ENCODE measurements around the gene ANTXR1. TPM values are rescaled to one million over a fixed set of nuclear protein-coding genes. Genes with fewer than 3 reads are reported as not detected.

ANTXR1 gene
- total RNA-seq, 2 donors from 2014 or later, result 48.3 to 54.5 TPM

GRCh38 chr2:69159986-69160385 is 147.0 kb downstream of the ANTXR1 start:
- peak; percentile 85 for DNase-seq
- Mint-ChIP-seq H3K27me3 (ENCODE audit: insufficient read depth) (no peaks in the 10 kb centered on the region), H3K4me1 (peaks cover 18% of the 10 kb centered on the region), H3K27ac (peak overlapping the region; percentile 47), H3K4me3 (no peak overlapping the region), H3K36me3 (ENCODE audit: low read depth) (peaks cover 6% of the 10 kb centered on the region), H3K9me3 (no peaks in the 10 kb centered on the region)
- TF ChIP-seq, protein P1, sequence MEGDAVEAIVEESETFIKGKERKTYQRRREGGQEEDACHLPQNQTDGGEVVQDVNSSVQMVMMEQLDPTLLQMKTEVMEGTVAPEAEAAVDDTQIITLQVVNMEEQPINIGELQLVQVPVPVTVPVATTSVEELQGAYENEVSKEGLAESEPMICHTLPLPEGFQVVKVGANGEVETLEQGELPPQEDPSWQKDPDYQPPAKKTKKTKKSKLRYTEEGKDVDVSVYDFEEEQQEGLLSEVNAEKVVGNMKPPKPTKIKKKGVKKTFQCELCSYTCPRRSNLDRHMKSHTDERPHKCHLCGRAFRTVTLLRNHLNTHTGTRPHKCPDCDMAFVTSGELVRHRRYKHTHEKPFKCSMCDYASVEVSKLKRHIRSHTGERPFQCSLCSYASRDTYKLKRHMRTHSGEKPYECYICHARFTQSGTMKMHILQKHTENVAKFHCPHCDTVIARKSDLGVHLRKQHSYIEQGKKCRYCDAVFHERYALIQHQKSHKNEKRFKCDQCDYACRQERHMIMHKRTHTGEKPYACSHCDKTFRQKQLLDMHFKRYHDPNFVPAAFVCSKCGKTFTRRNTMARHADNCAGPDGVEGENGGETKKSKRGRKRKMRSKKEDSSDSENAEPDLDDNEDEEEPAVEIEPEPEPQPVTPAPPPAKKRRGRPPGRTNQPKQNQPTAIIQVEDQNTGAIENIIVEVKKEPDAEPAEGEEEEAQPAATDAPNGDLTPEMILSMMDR (conservative IDR thresholded peaks at IDR 0.05), result peak; percentile 77
- Histone ChIP-seq H3K27ac (ENCODE audit: low read depth, low read length) (no peak overlapping the region), H3K4me1 (ENCODE audit: control insufficient read depth, insufficient read depth, low read length) (peaks cover 6% of the 10 kb centered on the region), H3K4me3 (ENCODE audit: low read length) (no peak overlapping the region), H3K9ac (ENCODE audit: extremely low read depth, low read length, poor library complexity, severe bottlenecking) (no peak overlapping the region), H3K27me3 (ENCODE audit: control insufficient read depth, insufficient read depth, low read length, poor library complexity, severe bottlenecking) (no peaks in the 10 kb centered on the region), H3K36me3 (ENCODE audit: control insufficient read depth, insufficient read depth, low read length) (no peaks in the 10 kb centered on the region), H3K9me3 (ENCODE audit: control insufficient read depth, low read length) (no peaks in the 10 kb centered on the region)
- 84 to 89% methylated on average over 6 of the region's 6 CpGs for WGBS, 2 experiments (ENCODE audit: insufficient coverage in 1 of 2, insufficient read length in 1 of 2)

DNA sequence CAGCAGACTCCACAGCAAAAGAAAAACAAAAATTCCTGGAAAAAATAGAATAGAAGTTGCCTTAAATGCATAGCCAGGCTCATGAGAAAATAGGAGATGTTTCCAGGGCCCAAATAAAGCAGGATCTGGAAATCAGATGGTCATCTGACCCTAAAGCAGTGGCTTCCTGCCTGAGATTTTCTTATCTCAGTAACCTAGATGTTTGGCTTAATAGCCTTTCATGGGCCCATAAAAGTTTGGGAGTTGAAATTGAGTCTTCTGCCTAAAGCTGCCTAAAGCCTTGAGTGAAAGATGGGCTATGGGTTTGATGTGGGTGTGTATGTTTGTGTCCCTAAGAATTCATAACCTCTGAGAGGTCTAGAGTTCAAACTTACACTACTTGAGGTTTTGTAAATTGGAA is 149.1 kb downstream of the ANTXR1 start:
- H3K4me1 Mint-ChIP-seq, result peaks cover 18% of the 10 kb centered on the region
- peaks cover 21% of the 10 kb centered on the region for H3K36me3 Mint-ChIP-seq (ENCODE audit: low read depth)

DNA sequence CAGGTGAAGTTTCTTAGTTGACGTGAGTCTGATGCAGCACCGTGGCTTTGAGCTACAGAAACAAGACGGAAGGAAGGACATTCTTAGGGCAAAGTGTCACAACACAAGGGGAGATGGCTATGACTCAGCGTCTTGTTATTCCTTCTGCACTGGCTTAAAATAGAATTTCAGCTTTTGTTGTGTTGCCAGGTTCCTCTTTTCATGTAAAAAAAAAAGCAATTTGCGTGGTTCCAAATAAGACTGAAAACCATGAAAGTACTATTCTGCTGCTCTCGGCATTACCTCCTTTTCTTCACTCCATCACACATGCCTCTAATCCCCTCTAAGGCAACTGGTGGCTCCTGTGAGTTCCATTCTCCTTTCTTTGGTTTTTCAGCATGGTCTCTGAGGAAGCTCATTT is 150.1 kb downstream of the ANTXR1 start:
- no peaks in the 10 kb centered on the region for H3K27me3 Mint-ChIP-seq (ENCODE audit: insufficient read depth)
- WGBS, 2 experiments (ENCODE audit: insufficient coverage in 1 of 2, insufficient read length in 1 of 2), result 46 to 64% methylated on average over 6 of the region's 6 CpGs

More for the DNA sequence above, 149.1 kb downstream of the ANTXR1 start:
- Mint-ChIP-seq H3K27ac (no peak overlapping the region), H3K27me3 (ENCODE audit: insufficient read depth) (no peaks in the 10 kb centered on the region), H3K9me3 (no peaks in the 10 kb centered on the region), H3K4me3 (no peak overlapping the region)
- Histone ChIP-seq H3K9ac (ENCODE audit: extremely low read depth, low read length, poor library complexity, severe bottlenecking) (no peak overlapping the region), H3K36me3 (ENCODE audit: control insufficient read depth, insufficient read depth, low read length) (no peaks in the 10 kb centered on the region), H3K9me3 (ENCODE audit: control insufficient read depth, low read length) (no peaks in the 10 kb centered on the region), H3K4me1 (ENCODE audit: control insufficient read depth, insufficient read depth, low read length) (peaks cover 6% of the 10 kb centered on the region), H3K27me3 (ENCODE audit: control insufficient read depth, insufficient read depth, low read length, poor library complexity, severe bottlenecking) (no peaks in the 10 kb centered on the region), H3K27ac (ENCODE audit: low read depth, low read length) (no peak overlapping the region), H3K4me3 (ENCODE audit: low read length) (no peak overlapping the region)
- DNase-seq, result no peak
- TF ChIP-seq, protein P1 (conservative IDR thresholded peaks at IDR 0.05), result no peak

More for the DNA sequence above, 150.1 kb downstream of the ANTXR1 start:
- Histone ChIP-seq H3K4me3 (ENCODE audit: low read length) (no peak overlapping the region), H3K9ac (ENCODE audit: extremely low read depth, low read length, poor library complexity, severe bottlenecking) (no peak overlapping the region), H3K4me1 (ENCODE audit: control insufficient read depth, insufficient read depth, low read length) (peaks cover 6% of the 10 kb centered on the region), H3K27ac (ENCODE audit: low read depth, low read length) (no peak overlapping the region), H3K9me3 (ENCODE audit: control insufficient read depth, low read length) (no peaks in the 10 kb centered on the region), H3K27me3 (ENCODE audit: control insufficient read depth, insufficient read depth, low read length, poor library complexity, severe bottlenecking) (no peaks in the 10 kb centered on the region), H3K36me3 (ENCODE audit: control insufficient read depth, insufficient read depth, low read length) (no peaks in the 10 kb centered on the region)
- H3K4me3 Mint-ChIP-seq, result no peak overlapping the region
- DNase-seq, result no peak
- peaks cover 21% of the 10 kb centered on the region for H3K36me3 Mint-ChIP-seq (ENCODE audit: low read depth)
- no peaks in the 10 kb centered on the region for H3K9me3 Mint-ChIP-seq
- H3K4me1 Mint-ChIP-seq, result peaks cover 18% of the 10 kb centered on the region
- TF ChIP-seq, protein P1 (conservative IDR thresholded peaks at IDR 0.05), result no peak
- H3K27ac Mint-ChIP-seq, result peak overlapping the region; percentile 48
